Panc1 (cell line): Measurements from ENCODE around the gene ANXA6.

Experiments used
- CTCF ChIP-seq: fragments of 450-650 bp; IDR thresholded peaks from 2 replicates; pipeline ENCODE4 v1.5.1; 2017; ENCODE audit warnings: mild to moderate bottlenecking
- REST ChIP-seq, 2 experiments: IDR thresholded peaks; 2 replicates each; pipeline ENCODE4 v1.6.1; 2011 to 2012; ENCODE audit warnings: low read depth in 2 of 2, control low read depth in 1 of 2, low read length in 1 of 2, mild to moderate bottlenecking in 1 of 2, moderate library complexity in 1 of 2; ENCODE audit not compliant: insufficient read depth in 1 of 2

GRCh38 chr5:151070449-151070848 is 87.1 kb downstream of the ANXA6 start:
- TF ChIP-seq REST (IDR thresholded peaks at IDR 0.05; ENCODE audit: insufficient read depth in 1 of 2, low read depth in 2 of 2, low read length in 1 of 2) (no peak), CTCF (no peak)
